Body of pancreas (tissue), 4 donors: ENCODE results near the gene GALNT9.

Source experiments
- CTCF ChIP-seq, 7 experiments: fragments of 450-650 bp in 4 of 7; fragments of 200-600 bp in 3 of 7; sonication (generic) in 3 of 7; IDR thresholded peaks; one replicate each; pipeline ENCODE4 v1.5.1; 2016 to 2019; ENCODE audit warnings: antibody characterized with exemption in 7 of 7
- POLR2A ChIP-seq, 3 donors: fragments of 450-650 bp; IDR thresholded peaks; one replicate each; pipeline ENCODE4 v1.6.1; 2016; ENCODE audit warnings: antibody characterized with exemption in 3 of 3, mild to moderate bottlenecking in 2 of 3

- TF ChIP-seq CTCF (IDR thresholded peaks at IDR 0.05) (no peak), POLR2A (IDR thresholded peaks at IDR 0.05) (no peak)
Measured at GRCh38 chr12:132186208-132186856, 143.1 kb downstream of the GALNT9 start.
